ENCODE data around the gene GUCY2C.

- TF ChIP-seq CTCF (IDR thresholded peaks at IDR 0.05) (no peak), POLR2A (IDR thresholded peaks at IDR 0.05) (no peak), POLR2AphosphoS5 (IDR thresholded peaks at IDR 0.05) (no peak)
Measured at GRCh38 chr12:14647028-14647750, 49.2 kb downstream of the GUCY2C start.

Data from suprapubic skin (tissue), 4 donors.